ENCODE measurements around the gene ORM1. TPM values are rescaled to one million over a fixed set of nuclear protein-coding genes. Genes with fewer than 3 reads are reported as not detected.

The ORM1 gene
- total and polyA plus RNA-seq, 2 of the 8 experiments (the other 6 are each of a cell fraction or from before 2014, with no cell fraction given), result 0.32 TPM; not detected in 1

- TF ChIP-seq ATF3 (IDR thresholded peaks at IDR 0.05; ENCODE audit: insufficient read depth, low read depth, low read length) (no peak), KDM4A (IDR thresholded peaks at IDR 0.05; ENCODE audit: low read depth, low read length, severe bottlenecking) (no peak), E2F6 (IDR thresholded peaks at IDR 0.05) (no peak), EP300 (IDR thresholded peaks at IDR 0.05; ENCODE audit: borderline replicate concordance in 1 of 2, low read depth in 2 of 2, low read length in 2 of 2) (no peak), JUND (IDR thresholded peaks at IDR 0.05; ENCODE audit: low read length) (no peak), RXRA (IDR thresholded peaks at IDR 0.05; ENCODE audit: insufficient read depth, low read depth, low read length) (no peak), CHD2 (IDR thresholded peaks at IDR 0.05; ENCODE audit: low read length) (no peak), KDM1A (IDR thresholded peaks at IDR 0.05; ENCODE audit: borderline replicate concordance, low read length) (no peak), SP1 (IDR thresholded peaks at IDR 0.05; ENCODE audit: low read depth, low read length) (no peak)
Observed at GRCh38 chr9:114345493-114346065, 22.7 kb downstream of the ORM1 start (continued).

Data from H1 (cell line).